ENCODE measurements around the gene CNTF. TPM values are rescaled to one million over a fixed set of nuclear protein-coding genes. Genes with fewer than 3 reads are reported as not detected.

CNTF gene
- total RNA-seq, 6 experiments from 2014 or later = 0.37 to 0.87 (median 0.72) TPM

DNA sequence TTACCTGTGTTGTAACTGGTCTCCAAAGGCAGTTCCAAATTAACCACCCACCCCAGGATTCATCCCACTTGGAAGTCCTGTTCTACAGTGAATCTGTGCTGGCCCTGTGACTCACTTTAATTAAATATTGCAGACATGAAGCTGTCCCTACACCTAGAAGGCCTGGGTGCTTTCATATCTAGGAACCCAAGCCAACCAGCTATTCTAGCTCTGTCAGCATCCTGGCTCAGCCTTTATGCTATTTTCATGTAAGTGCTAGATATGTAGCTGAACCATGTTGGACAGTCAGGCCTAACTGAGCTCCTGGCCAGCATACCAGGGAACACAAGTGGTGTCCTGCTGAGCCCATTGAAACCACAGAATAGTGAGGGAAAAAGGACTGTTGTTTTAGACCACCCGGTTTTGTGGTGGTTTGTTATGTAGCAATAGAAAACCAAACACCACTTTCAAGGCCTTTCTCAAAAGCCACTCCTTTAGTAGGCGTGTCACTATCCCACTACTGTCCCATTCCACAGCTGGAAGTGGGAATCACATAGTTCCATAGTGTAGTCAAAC is 30.3 kb downstream of the CNTF start:
- Histone ChIP-seq H3K4me3 (no peak overlapping the region), H3K36me3 (no peaks in the 10 kb centered on the region), H3K4me1 (peaks cover 0 to 5% (median 0%) of the 10 kb centered on the region in 4 donors), H3K9me3 (no peaks in the 10 kb centered on the region), H3K27me3 (no peaks in the 10 kb centered on the region), H3K27ac (no peak overlapping the region)
- intact Hi-C loops (cut with DNase I) = loop anchor here (10.0 kb wide), 1 partner anchor 132 kb away; no protein-coding TSS in a partner anchor
- ATAC-seq (no peak), DNase-seq (no peak)
- TF ChIP-seq POLR2A (IDR thresholded peaks at IDR 0.05) = no peak
- TF ChIP-seq, protein P1, sequence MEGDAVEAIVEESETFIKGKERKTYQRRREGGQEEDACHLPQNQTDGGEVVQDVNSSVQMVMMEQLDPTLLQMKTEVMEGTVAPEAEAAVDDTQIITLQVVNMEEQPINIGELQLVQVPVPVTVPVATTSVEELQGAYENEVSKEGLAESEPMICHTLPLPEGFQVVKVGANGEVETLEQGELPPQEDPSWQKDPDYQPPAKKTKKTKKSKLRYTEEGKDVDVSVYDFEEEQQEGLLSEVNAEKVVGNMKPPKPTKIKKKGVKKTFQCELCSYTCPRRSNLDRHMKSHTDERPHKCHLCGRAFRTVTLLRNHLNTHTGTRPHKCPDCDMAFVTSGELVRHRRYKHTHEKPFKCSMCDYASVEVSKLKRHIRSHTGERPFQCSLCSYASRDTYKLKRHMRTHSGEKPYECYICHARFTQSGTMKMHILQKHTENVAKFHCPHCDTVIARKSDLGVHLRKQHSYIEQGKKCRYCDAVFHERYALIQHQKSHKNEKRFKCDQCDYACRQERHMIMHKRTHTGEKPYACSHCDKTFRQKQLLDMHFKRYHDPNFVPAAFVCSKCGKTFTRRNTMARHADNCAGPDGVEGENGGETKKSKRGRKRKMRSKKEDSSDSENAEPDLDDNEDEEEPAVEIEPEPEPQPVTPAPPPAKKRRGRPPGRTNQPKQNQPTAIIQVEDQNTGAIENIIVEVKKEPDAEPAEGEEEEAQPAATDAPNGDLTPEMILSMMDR (IDR thresholded peaks at IDR 0.05) = no peak
- 36% methylated on average over 2 of the region's 2 CpGs for WGBS (ENCODE audit: insufficient coverage, low coverage, low lambda C conversion rate, missing lambda C conversion rate)

DNA sequence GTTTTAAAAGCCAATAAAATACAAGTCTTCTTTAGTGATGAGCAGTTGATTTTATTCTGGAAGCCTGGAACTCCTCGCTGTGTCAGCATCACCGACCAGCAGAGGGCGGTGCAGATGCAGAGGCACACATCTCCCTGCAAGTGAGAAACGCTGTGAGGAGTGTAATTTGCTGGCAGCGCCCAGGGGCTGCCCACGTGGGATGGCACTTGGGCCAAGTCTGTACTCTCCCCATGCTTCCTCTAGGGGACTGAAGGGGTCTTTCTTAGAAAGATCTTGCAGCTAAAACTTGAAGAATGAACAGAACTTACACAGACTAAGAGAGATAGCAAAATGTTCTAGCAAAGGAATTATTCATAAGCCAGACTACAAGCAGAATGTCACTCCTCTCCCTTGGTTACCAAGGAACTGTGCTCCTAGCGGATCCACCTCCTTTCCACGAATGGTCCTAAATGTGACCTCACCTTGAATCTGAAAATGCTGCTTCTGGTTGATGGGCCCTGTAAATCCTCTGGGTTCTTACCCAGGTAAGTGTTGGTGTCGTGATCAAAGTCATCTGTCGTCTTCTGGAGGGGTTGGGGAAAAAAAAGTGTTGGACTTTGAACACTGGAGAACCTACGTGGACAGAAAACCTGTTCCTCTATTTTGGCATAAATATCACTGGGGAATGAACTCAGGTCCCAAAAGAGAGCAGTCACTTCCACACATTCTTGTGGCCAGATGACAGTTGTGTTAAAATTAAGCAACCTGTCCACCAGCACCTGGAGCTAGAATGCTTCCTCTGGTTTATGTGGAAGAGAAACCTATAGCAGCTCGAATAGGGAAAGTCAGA is 31.8 kb downstream of the CNTF start:
- peak; percentile 99 to 100 (median 100) for ATAC-seq
- 14% methylated on average over 12 of the region's 12 CpGs for WGBS (ENCODE audit: insufficient coverage, low coverage, low lambda C conversion rate, missing lambda C conversion rate)
- H3K4me3 ChIP-seq = peak overlapping the region in 2 of 3 donors; percentile 7 to 15
- TF ChIP-seq, protein P1 (IDR thresholded peaks at IDR 0.05) = peak; percentile 87 to 97 (median 94)
- TF ChIP-seq POLR2A (IDR thresholded peaks at IDR 0.05) = no peak
- intact Hi-C loops (cut with DNase I) = loop anchor here (10.0 kb wide), 1 partner anchor 131 kb away; no protein-coding TSS in a partner anchor
- H3K27me3 ChIP-seq = no peaks in the 10 kb centered on the region
- peaks cover 0 to 5% (median 0%) of the 10 kb centered on the region in 4 donors for H3K4me1 ChIP-seq
- no peaks in the 10 kb centered on the region for H3K9me3 ChIP-seq
- no peaks in the 10 kb centered on the region for H3K36me3 ChIP-seq
- H3K27ac ChIP-seq = no peak overlapping the region
- DNase-seq = peak; percentile 86 to 87 (median 86)

- ATAC-seq = no peak
- no peaks in the 10 kb centered on the region for H3K27me3 ChIP-seq
Observed at GRCh38 chr11:58654908-58655296, 32.4 kb downstream of the CNTF start.

DNA sequence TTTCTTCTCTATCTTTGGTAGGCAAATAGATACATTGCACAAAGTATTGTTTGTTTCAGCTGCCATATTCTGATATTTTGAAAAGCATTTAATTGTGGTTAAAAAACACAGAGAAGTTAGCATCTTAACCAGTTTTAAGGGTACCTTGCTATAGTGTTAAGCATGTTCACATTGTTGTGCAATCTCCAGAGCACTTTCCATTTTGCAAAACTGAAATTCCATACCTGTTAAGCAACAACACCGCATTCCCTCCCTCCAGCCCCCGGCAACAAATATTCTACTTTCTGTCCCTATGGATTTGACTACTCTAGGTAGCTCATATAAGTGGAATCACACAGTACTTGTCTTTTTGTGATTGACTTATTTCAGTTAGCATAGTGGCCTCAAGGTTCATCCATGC is 33.9 kb downstream of the CNTF start:
- Histone ChIP-seq H3K27ac (no peak overlapping the region), H3K9me3 (no peaks in the 10 kb centered on the region), H3K4me3 (no peak overlapping the region), H3K36me3 (no peaks in the 10 kb centered on the region), H3K27me3 (no peaks in the 10 kb centered on the region), H3K4me1 (peaks cover 0 to 5% (median 0%) of the 10 kb centered on the region in 4 donors)
- intact Hi-C loops (cut with DNase I) = loop anchor here (10.0 kb wide), 1 partner anchor 128 kb away; no protein-coding TSS in a partner anchor
- WGBS (ENCODE audit: insufficient coverage, low coverage, low lambda C conversion rate, missing lambda C conversion rate) = 93% methylated on average over 2 of the region's 2 CpGs
- DNase-seq (no peak), ATAC-seq (no peak)
- no peak for TF ChIP-seq POLR2A (IDR thresholded peaks at IDR 0.05)
- TF ChIP-seq, protein P1 (IDR thresholded peaks at IDR 0.05) = no peak

More at GRCh38 chr11:58654908-58655296, 32.4 kb downstream of the CNTF start:
- no peak for DNase-seq
- no peak for TF ChIP-seq POLR2A (IDR thresholded peaks at IDR 0.05)
- TF ChIP-seq, protein P1 (IDR thresholded peaks at IDR 0.05) = no peak
- H3K9me3 ChIP-seq = no peaks in the 10 kb centered on the region
- H3K36me3 ChIP-seq = no peaks in the 10 kb centered on the region
- H3K4me3 ChIP-seq = no peak overlapping the region
- H3K4me1 ChIP-seq = peaks cover 0 to 5% (median 0%) of the 10 kb centered on the region in 4 donors
- no peak overlapping the region for H3K27ac ChIP-seq
- intact Hi-C loops (cut with DNase I) = loop anchor here (10.0 kb wide), 1 partner anchor 130 kb away; no protein-coding TSS in a partner anchor
- 83% methylated on average over 1 of the region's 1 CpG for WGBS (ENCODE audit: insufficient coverage, low coverage, low lambda C conversion rate, missing lambda C conversion rate)
